ENCODE data around the gene GPS2. TPM values are rescaled to one million over a fixed set of nuclear protein-coding genes. Genes with fewer than 3 reads are reported as not detected.

The GPS2 gene
- total and polyA plus RNA-seq, 11 donors, result 51.0 to 118 (median 62.3) TPM

GRCh38 chr17:7311110-7311705 is 4.0 kb downstream of the GPS2 start:
- Histone ChIP-seq H3K27me3 (no peaks in the 10 kb centered on the region), H3K27ac (no peak overlapping the region), H3K4me3 (no peak overlapping the region), H3K36me3 (peaks cover 3 to 56% (median 50%) of the 10 kb centered on the region in 9 donors), H3K4me1 (peaks cover 7 to 73% (median 55%) of the 10 kb centered on the region in 12 donors), H3K9me3 (no peaks in the 10 kb centered on the region)
- no peak for DNase-seq
- TF ChIP-seq POLR2A (IDR thresholded peaks at IDR 0.05) (no peak), CTCF (IDR thresholded peaks at IDR 0.05) (no peak)
- intact Hi-C loops (cut with DNase I), result no loop called here
- WGBS, 4 donors, result 72 to 83% (median 81%) methylated on average over 7 of the region's 7 CpGs
- ATAC-seq, result no peak

- no peaks in the 10 kb centered on the region for H3K27me3 ChIP-seq
- peak overlapping the region in 8 of 12 donors; percentile 93 to 100 (median 98) for H3K27ac ChIP-seq
- H3K9me3 ChIP-seq, result no peaks in the 10 kb centered on the region
- intact Hi-C loops (cut with DNase I), result loop anchor here in 3 of 10 donors (1.0 to 5.0 kb wide), 6 partner anchors 12 to 378 kb away; partner anchors contain the start of genes ACADVL (in 1 of the 3), CTDNEP1 (in 1 of the 3), DLG4 (in 1 of the 3) and ELP5 (in 1 of the 3)
- H3K36me3 ChIP-seq, result peaks cover 3 to 51% (median 48%) of the 10 kb centered on the region in 9 donors
- peaks cover 4 to 63% (median 48%) of the 10 kb centered on the region in 12 donors for H3K4me1 ChIP-seq
- TF ChIP-seq CTCF (IDR thresholded peaks at IDR 0.05) (no peak), POLR2A (IDR thresholded peaks at IDR 0.05) (no peak)
- ATAC-seq (no peak), DNase-seq (no peak)
- WGBS, 4 donors, result 88 to 92% (median 90%) methylated on average over 12 of the region's 12 CpGs
- peak overlapping the region in 8 of 12 donors; percentile 84 to 98 (median 93) for H3K4me3 ChIP-seq
Measured at GRCh38 chr17:7309628-7310027, 5.5 kb downstream of the GPS2 start.

- H3K27ac ChIP-seq, result peak overlapping the region; percentile 85 to 100 (median 97)
- H3K4me1 ChIP-seq, result peaks cover 4 to 55% (median 40%) of the 10 kb centered on the region in 12 donors
- no peaks in the 10 kb centered on the region for H3K27me3 ChIP-seq
- TF ChIP-seq CTCF (IDR thresholded peaks at IDR 0.05), result no peak
- TF ChIP-seq POLR2A (IDR thresholded peaks at IDR 0.05), result peak in 1 of 2 donors; percentile 30
- peaks cover 3 to 47% (median 44%) of the 10 kb centered on the region in 9 donors for H3K36me3 ChIP-seq
- H3K9me3 ChIP-seq, result no peaks in the 10 kb centered on the region
- 2 to 3% (median 3%) methylated on average over 11 to 14 of the region's 14 CpGs for WGBS, 4 donors
- DNase-seq (peak in 4 of 5 donors; percentile 78 to 80 (median 80)), ATAC-seq (peak in 2 of 4 donors; percentile 21 to 33)
- intact Hi-C loops (cut with DNase I), result loop anchor here in 3 of 10 donors (2.0 to 5.0 kb wide), 5 partner anchors 20 to 378 kb away; partner anchors contain the start of genes ACADVL (in 1 of the 3), CTDNEP1 (in 1 of the 3), DLG4 (in 1 of the 3) and ELP5 (in 1 of the 3)
- peak overlapping the region; percentile 69 to 98 (median 92) for H3K4me3 ChIP-seq
Measured at GRCh38 chr17:7308625-7309433, 6.3 kb downstream of the GPS2 start.

All from heart left ventricle (tissue), 16 donors.